PFSK-1 (cell line): ENCODE measurements around the gene AP5Z1.

Source experiments
- FOXP2 ChIP-seq: optimal IDR thresholded peaks from 2 replicates; pipeline ENCODE3; 2011; ENCODE audit warnings: borderline replicate concordance, control low read depth, inconsistent platforms; ENCODE audit not compliant: insufficient read depth; ENCODE audit errors: extremely low read length, extremely low read depth
- POLR2AphosphoS5 ChIP-seq: IDR thresholded peaks from 2 replicates; pipeline ENCODE4 v1.6.1; 2012; ENCODE audit warnings: low read depth, mild to moderate bottlenecking, control low read depth, low read length, moderate library complexity
- SIN3A ChIP-seq: IDR thresholded peaks from 2 replicates; pipeline ENCODE4 v1.6.1; 2012; ENCODE audit warnings: mild to moderate bottlenecking, low read length, moderate library complexity, borderline replicate concordance; ENCODE audit not compliant: insufficient read depth
- TAF1 ChIP-seq: IDR thresholded peaks from 2 replicates; pipeline ENCODE4 v1.6.1; 2012; ENCODE audit warnings: low read length, control low read depth, borderline replicate concordance; ENCODE audit not compliant: insufficient read depth
- TF ChIP-seq, protein P1 (sequence below), 2 experiments: IDR thresholded peaks; 2 replicates each; pipeline versions ENCODE4 v1.6.1 to v1.8.0; 2011 to 2012; ENCODE audit warnings: low read depth in 2 of 2, low read length in 2 of 2, control low read depth in 1 of 2, inconsistent platforms in 1 of 2, mild to moderate bottlenecking in 1 of 2, moderate library complexity in 1 of 2; ENCODE audit not compliant: insufficient read depth in 1 of 2

Gene AP5Z1

DNA sequence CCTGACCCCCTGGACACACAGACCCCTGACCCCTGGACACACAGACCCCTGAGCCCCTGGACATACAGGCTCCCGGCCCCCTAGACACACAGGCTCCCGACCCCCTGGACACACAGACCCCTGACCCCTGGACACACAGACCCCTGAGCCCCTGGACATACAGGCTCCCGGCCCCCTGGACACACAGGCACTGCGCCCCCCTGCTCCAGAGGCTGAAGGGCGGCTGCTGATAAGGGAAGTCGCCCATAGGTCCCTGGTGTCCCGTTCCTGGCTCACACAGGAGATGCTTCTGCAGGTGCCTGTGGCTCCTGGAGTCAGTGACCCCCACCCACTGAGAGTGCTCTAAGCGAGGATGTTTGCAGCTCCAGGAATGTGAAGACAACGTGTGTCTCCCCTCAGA lies 3.7 kb upstream of the AP5Z1 start:
- TF ChIP-seq, protein P1, sequence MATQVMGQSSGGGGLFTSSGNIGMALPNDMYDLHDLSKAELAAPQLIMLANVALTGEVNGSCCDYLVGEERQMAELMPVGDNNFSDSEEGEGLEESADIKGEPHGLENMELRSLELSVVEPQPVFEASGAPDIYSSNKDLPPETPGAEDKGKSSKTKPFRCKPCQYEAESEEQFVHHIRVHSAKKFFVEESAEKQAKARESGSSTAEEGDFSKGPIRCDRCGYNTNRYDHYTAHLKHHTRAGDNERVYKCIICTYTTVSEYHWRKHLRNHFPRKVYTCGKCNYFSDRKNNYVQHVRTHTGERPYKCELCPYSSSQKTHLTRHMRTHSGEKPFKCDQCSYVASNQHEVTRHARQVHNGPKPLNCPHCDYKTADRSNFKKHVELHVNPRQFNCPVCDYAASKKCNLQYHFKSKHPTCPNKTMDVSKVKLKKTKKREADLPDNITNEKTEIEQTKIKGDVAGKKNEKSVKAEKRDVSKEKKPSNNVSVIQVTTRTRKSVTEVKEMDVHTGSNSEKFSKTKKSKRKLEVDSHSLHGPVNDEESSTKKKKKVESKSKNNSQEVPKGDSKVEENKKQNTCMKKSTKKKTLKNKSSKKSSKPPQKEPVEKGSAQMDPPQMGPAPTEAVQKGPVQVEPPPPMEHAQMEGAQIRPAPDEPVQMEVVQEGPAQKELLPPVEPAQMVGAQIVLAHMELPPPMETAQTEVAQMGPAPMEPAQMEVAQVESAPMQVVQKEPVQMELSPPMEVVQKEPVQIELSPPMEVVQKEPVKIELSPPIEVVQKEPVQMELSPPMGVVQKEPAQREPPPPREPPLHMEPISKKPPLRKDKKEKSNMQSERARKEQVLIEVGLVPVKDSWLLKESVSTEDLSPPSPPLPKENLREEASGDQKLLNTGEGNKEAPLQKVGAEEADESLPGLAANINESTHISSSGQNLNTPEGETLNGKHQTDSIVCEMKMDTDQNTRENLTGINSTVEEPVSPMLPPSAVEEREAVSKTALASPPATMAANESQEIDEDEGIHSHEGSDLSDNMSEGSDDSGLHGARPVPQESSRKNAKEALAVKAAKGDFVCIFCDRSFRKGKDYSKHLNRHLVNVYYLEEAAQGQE (IDR thresholded peaks at IDR 0.05; ENCODE audit: insufficient read depth in 1 of 2, low read depth in 2 of 2, low read length in 2 of 2): no peak

DNA sequence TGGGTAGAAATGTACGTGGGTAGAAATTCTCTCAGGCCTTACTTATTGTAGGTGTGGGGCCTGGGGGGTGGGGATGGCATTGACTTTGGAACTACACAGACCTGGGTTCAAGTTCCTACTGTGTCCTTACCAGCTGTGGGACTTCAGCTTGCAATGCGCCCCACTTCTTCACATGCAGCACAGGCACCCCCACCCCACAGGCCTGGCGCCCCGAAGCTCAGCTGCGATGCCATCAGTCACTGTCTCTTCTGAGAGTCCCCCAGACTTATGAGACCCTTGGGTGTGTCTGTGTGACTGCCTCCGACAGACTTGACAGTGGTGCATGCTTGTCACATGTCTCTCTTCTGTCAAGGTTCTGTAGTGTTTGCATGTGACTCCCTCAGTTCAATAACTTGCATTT lies 3.1 kb upstream of the AP5Z1 start:
- TF ChIP-seq SIN3A (no peak), FOXP2 (no peak), TAF1 (no peak), POLR2AphosphoS5 (no peak)
- TF ChIP-seq, protein P1 (IDR thresholded peaks at IDR 0.05; ENCODE audit: insufficient read depth in 1 of 2, low read depth in 2 of 2, low read length in 2 of 2): no peak

DNA sequence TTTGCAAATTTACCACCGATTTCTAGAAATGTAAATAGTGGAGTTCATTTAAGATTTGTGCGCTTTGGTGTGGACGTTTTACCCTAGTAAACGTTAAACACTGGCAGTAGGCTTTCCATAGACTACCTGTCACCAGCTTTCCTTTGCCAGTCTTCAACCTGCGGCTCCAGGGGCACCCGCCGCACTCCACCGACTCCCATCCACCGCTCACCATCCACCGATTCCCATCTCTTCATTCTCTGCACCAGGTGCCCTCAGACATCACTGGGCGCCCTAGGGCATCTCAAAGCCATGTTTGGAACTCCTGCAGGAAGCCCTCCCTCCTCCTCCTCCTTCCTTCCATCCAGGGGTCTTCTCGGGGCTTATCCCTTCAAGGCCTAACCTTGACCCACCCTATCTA lies 1.4 kb upstream of the AP5Z1 start:
- TF ChIP-seq SIN3A (no peak), POLR2AphosphoS5 (no peak), FOXP2 (no peak), TAF1 (no peak)
- TF ChIP-seq, protein P1 (IDR thresholded peaks at IDR 0.05; ENCODE audit: insufficient read depth in 1 of 2, low read depth in 2 of 2, low read length in 2 of 2): no peak

DNA sequence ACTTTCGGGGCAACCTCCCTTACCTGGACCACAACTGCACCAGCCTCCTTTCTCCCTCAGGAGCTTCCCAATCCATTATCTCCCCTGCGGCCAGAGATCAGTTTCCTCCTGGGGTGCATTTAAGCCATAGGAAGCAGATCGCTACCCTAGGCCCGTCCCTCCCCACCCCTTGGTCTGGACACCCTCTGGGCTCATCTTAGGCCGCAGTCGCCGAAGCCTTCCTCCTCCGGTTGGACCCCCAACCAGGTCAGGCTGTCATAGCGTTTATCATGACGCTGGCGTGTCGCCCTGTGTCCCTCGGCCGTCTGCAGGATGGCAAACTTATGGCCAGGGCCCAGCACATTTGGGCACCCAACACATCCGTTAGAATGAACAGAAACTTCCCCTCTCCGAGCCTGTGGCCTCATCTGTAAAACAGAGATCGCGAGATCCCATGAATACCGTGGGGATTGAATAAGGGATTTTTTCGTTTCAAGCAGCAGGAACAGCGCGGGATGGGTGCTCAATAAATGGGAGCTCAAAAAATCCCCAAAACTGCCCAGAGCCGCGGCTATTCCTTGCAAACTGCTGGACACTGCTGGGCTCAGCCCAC lies 669 bp upstream of the AP5Z1 start:
- no peak for TF ChIP-seq FOXP2
- TF ChIP-seq SIN3A: no peak
- TF ChIP-seq POLR2AphosphoS5: no peak
- TF ChIP-seq, protein P1 (IDR thresholded peaks at IDR 0.05; ENCODE audit: insufficient read depth in 1 of 2, low read depth in 2 of 2, low read length in 2 of 2): no peak
- TF ChIP-seq TAF1: no peak

DNA sequence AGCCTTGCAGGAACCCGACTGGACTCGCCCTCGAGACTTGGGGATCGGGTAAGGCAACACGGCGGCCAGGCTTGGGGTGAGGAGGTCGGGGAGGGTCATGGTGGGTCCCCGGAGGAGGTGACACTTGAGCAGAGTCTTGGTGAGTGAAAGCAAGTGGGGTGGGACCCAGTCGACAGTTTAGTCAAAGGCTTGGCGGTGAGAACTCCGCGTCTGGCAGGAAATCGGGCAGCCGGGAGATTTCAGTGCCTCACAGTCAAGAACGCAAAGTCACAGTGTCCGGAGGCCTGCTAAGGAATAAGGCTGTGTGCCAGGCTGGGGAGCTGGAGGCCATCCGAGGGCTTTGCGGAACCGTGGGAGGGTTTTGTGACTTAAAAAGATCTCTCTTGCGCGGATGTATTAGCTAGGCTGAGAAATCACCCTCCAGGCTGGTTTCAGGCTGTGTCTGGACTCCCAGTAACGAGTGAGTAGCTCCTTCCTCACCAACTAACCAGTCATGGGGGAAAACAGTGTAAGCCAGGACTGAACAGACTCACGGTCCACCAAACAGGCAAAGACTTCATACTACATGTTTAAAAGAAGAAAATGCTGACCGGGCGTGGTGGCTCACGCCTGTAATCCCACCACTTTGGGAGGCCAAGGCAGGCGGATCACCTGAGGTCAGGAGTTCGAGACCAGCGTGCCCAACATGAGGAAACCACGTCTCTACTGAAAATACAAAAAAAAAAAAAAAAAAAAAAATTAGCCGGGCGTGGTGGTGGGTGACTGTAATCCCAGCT lies 613 bp downstream of the AP5Z1 start:
- TF ChIP-seq SIN3A: no peak
- TF ChIP-seq, protein P1 (IDR thresholded peaks at IDR 0.05; ENCODE audit: insufficient read depth in 1 of 2, low read depth in 2 of 2, low read length in 2 of 2): no peak
- no peak for TF ChIP-seq TAF1
- no peak for TF ChIP-seq FOXP2
- TF ChIP-seq POLR2AphosphoS5: no peak
